ENCODE data around the gene RBL2. TPM values are rescaled to one million over a fixed set of nuclear protein-coding genes. Genes with fewer than 3 reads are reported as not detected.

Gene RBL2
- total and polyA plus RNA-seq, 2 of the 13 experiments (the other 11 are each of a cell fraction or from before 2014, with no cell fraction given), result 41.2 to 60.9 TPM

GRCh38 chr16:53480394-53480793, 46.1 kb downstream of the RBL2 start:
- no peak overlapping the region for H2AFZ ChIP-seq (ENCODE audit: low read length)
- in situ Hi-C loops (cut with HindIII; ENCODE audit: extremely low pct_ligation_motif_present, low pct_unique_long_range_greater_than_20kb), result no loop called here
- no peaks in the 10 kb centered on the region for H3K79me2 ChIP-seq (ENCODE audit: insufficient read depth, low read length)
- no peak for FAIRE-seq
- BruUV-seq (replicated peaks), result no TSS peak
- CTCF ChIA-PET (ENCODE audit: low intra/inter-chr PET ratio, low total read pairs), result no interaction called here
- no peak overlapping the region for H3K9ac ChIP-seq (ENCODE audit: insufficient read depth, low read depth, low read length)
- POLR2A ChIA-PET, result no interaction called here
- no peak for DNase-seq (ENCODE audit: low spot score)
- peaks cover 25 to 71% of the 10 kb centered on the region in 2 experiments for H3K36me3 ChIP-seq (replicated peaks in 1 of 2; ENCODE audit: control insufficient read depth in 1 of 2, insufficient read depth in 2 of 2, low read length in 2 of 2)
- H3K4me1 ChIP-seq (ENCODE audit: insufficient read depth, low read length), result no peaks in the 10 kb centered on the region
- H3K4me2 ChIP-seq (ENCODE audit: low read depth, low read length), result no peak overlapping the region
- no peaks in the 10 kb centered on the region for H3K27me3 ChIP-seq (ENCODE audit: control insufficient read depth in 1 of 2, insufficient read depth in 2 of 2, low read length in 2 of 2)
- no peak overlapping the region for H3K4me3 ChIP-seq (replicated peaks in 1 of 3; ENCODE audit: insufficient read depth in 1 of 3, low read depth in 2 of 3, low read length in 3 of 3)
- intact Hi-C loops (cut with micrococcal nuclease; ENCODE audit: unreplicated experiment), result no loop called here
- ATAC-seq, result no peak
- H3K27ac ChIP-seq (ENCODE audit: extremely low read length, insufficient read depth, low read length), result no peak overlapping the region
- no peaks in the 10 kb centered on the region for H4K20me1 ChIP-seq (ENCODE audit: insufficient read depth, low read length)
- no peaks in the 10 kb centered on the region; the same call in 1 of the 2 replicates for H3K9me3 ChIP-seq (ENCODE audit: low read length)
- TF ChIP-seq, protein P1, sequence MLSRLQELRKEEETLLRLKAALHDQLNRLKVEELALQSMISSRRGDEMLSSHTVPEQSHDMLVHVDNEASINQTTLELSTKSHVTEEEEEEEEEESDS (CRISPR knock-in tag; IDR thresholded peaks at IDR 0.05; ENCODE audit: borderline replicate concordance), result no peak
- WGBS (ENCODE audit: low lambda C conversion rate), result 100% methylated on average over 1 of the region's 1 CpG

DNA sequence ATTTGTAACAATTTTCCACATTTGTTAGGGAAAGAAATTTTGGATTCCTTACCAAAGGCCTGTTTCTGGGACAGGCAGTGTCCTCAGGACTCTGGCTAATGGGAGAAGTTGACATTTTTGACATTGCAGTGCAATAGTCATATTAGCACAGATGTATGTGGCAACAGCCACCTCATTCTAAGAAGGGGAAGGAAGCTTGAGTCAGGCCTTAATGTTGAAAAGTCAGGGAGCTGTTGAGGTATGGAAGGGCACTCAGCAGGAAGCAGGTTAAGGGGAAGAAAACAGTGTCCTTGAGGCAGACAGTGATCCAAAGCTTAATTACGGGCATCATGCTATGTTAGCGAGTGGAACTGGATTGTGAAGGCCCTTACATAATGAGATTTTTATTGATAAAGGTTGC, 47.9 kb downstream of the RBL2 start:
- no peaks in the 10 kb centered on the region for H3K27me3 ChIP-seq (ENCODE audit: control insufficient read depth in 1 of 2, insufficient read depth in 2 of 2, low read length in 2 of 2)
- no peak for ATAC-seq
- no peaks in the 10 kb centered on the region for H3K4me1 ChIP-seq (ENCODE audit: insufficient read depth, low read length)
- CTCF ChIA-PET (ENCODE audit: low intra/inter-chr PET ratio, low total read pairs), result no interaction called here
- in situ Hi-C loops (cut with HindIII; ENCODE audit: extremely low pct_ligation_motif_present, low pct_unique_long_range_greater_than_20kb) (no loop called here), intact Hi-C loops (cut with micrococcal nuclease; ENCODE audit: unreplicated experiment) (no loop called here)
- H3K36me3 ChIP-seq (replicated peaks in 1 of 2; ENCODE audit: control insufficient read depth in 1 of 2, insufficient read depth in 2 of 2, low read length in 2 of 2), result peaks cover 28 to 76% of the 10 kb centered on the region in 2 experiments
- H3K9ac ChIP-seq (ENCODE audit: insufficient read depth, low read depth, low read length), result no peak overlapping the region
- POLR2A ChIA-PET, result no interaction called here
- TF ChIP-seq TAF15 (IDR thresholded peaks at IDR 0.05; ENCODE audit: low read depth, low read length, poor library complexity, severe bottlenecking), result no peak
- no peak for TF ChIP-seq ZFP36L1 (CRISPR knock-in tag; IDR thresholded peaks at IDR 0.05)
- TF ChIP-seq CREM (IDR thresholded peaks at IDR 0.05), result no peak
- no peak for TF ChIP-seq CREM (CRISPR knock-in tag; IDR thresholded peaks at IDR 0.05)
- no peak for TF ChIP-seq PAX8 (CRISPR knock-in tag; IDR thresholded peaks at IDR 0.05; ENCODE audit: borderline replicate concordance)
- no peak for TF ChIP-seq ZNF337 (CRISPR knock-in tag; IDR thresholded peaks at IDR 0.05; ENCODE audit: borderline replicate concordance, low read depth)
- TF ChIP-seq CREB1 (IDR thresholded peaks at IDR 0.05), result no peak
- no peak for TF ChIP-seq CREB1 (CRISPR knock-in tag; IDR thresholded peaks at IDR 0.05)
- TF ChIP-seq GMEB2 (CRISPR knock-in tag; IDR thresholded peaks at IDR 0.05; ENCODE audit: low read depth), result no peak
- TF ChIP-seq BRD4 (CRISPR knock-in tag; IDR thresholded peaks at IDR 0.05), result no peak
- no peak for TF ChIP-seq PAF1 (CRISPR knock-in tag; IDR thresholded peaks at IDR 0.05)
- no peak for TF ChIP-seq AKAP8 (CRISPR knock-in tag; IDR thresholded peaks at IDR 0.05)
- TF ChIP-seq ZNF3 (CRISPR knock-in tag; IDR thresholded peaks at IDR 0.05), result no peak
- TF ChIP-seq POLR2AphosphoS5 (IDR thresholded peaks at IDR 0.05; ENCODE audit: low read depth, low read length), result no peak
- TF ChIP-seq, protein P2, sequence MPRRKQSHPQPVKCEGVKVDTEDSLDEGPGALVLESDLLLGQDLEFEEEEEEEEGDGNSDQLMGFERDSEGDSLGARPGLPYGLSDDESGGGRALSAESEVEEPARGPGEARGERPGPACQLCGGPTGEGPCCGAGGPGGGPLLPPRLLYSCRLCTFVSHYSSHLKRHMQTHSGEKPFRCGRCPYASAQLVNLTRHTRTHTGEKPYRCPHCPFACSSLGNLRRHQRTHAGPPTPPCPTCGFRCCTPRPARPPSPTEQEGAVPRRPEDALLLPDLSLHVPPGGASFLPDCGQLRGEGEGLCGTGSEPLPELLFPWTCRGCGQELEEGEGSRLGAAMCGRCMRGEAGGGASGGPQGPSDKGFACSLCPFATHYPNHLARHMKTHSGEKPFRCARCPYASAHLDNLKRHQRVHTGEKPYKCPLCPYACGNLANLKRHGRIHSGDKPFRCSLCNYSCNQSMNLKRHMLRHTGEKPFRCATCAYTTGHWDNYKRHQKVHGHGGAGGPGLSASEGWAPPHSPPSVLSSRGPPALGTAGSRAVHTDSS (CRISPR knock-in tag; conservative IDR thresholded peaks at IDR 0.05), result no peak
- TF ChIP-seq ZNF331 (CRISPR knock-in tag; IDR thresholded peaks at IDR 0.05), result no peak
- no peak overlapping the region for H3K4me2 ChIP-seq (ENCODE audit: low read depth, low read length)
- H3K27ac ChIP-seq (ENCODE audit: extremely low read length, insufficient read depth, low read length), result no peak overlapping the region
- H2AFZ ChIP-seq (ENCODE audit: low read length), result no peak overlapping the region
- FAIRE-seq, result no peak
- BruUV-seq (replicated peaks), result no TSS peak
- WGBS (ENCODE audit: low lambda C conversion rate), result 95% methylated on average over 2 of the region's 2 CpGs
- DNase-seq (ENCODE audit: low spot score), result no peak
- no peaks in the 10 kb centered on the region for H3K79me2 ChIP-seq (ENCODE audit: insufficient read depth, low read length)
- no peak overlapping the region for H3K4me3 ChIP-seq (replicated peaks in 1 of 3; ENCODE audit: insufficient read depth in 1 of 3, low read depth in 2 of 3, low read length in 3 of 3)
- no peaks in the 10 kb centered on the region for H4K20me1 ChIP-seq (ENCODE audit: insufficient read depth, low read length)
- H3K9me3 ChIP-seq (ENCODE audit: low read length), result peaks cover 13% of the 10 kb centered on the region

Measured in HepG2 (cell line).